Ectodermal cell (in vitro differentiated cells): ENCODE data around the gene RANGAP1.
"Not testable (repeated sequence)": the region's sequence is repeated elsewhere in the genome, so short reads cannot be mapped to it uniquely, and the experiment has no call there.

Experiments
- H3K27ac ChIP-seq: 2 replicates; pipeline ENCODE4 v1.7.0; 2013; ENCODE audit warnings: mild to moderate bottlenecking, low read depth, low read length; ENCODE audit not compliant: insufficient read depth, poor library complexity, severe bottlenecking
- H3K27me3 ChIP-seq: 2 replicates; pipeline ENCODE4 v1.7.0; 2013; ENCODE audit warnings: mild to moderate bottlenecking, low read length; ENCODE audit not compliant: insufficient read depth, control insufficient read depth, poor library complexity, severe bottlenecking
- H3K36me3 ChIP-seq: one replicate; pipeline ENCODE4 v1.7.0; 2013; ENCODE audit warnings: low read length; ENCODE audit not compliant: control insufficient read depth, insufficient read depth
- H3K4me1 ChIP-seq: one replicate; pipeline ENCODE4 v1.7.0; 2013; ENCODE audit warnings: low read length; ENCODE audit not compliant: control insufficient read depth, insufficient read depth
- H3K4me3 ChIP-seq: 2 replicates; pipeline ENCODE4 v1.7.0; 2013; ENCODE audit warnings: low read depth, low read length, control low read depth; ENCODE audit not compliant: insufficient read depth
- H3K9me3 ChIP-seq: 2 replicates; pipeline ENCODE4 v1.7.0; 2013; ENCODE audit warnings: mild to moderate bottlenecking, low read length, moderate library complexity; ENCODE audit not compliant: control insufficient read depth
- WGBS, 2 experiments: methylation state at CpG; one replicate each; pipeline ENCODE4 v1.1.7; 2013; ENCODE audit warnings: missing lambda C conversion rate in 2 of 2; 5-methylcytosine and 5-hydroxymethylcytosine counted together

The RANGAP1 gene

DNA sequence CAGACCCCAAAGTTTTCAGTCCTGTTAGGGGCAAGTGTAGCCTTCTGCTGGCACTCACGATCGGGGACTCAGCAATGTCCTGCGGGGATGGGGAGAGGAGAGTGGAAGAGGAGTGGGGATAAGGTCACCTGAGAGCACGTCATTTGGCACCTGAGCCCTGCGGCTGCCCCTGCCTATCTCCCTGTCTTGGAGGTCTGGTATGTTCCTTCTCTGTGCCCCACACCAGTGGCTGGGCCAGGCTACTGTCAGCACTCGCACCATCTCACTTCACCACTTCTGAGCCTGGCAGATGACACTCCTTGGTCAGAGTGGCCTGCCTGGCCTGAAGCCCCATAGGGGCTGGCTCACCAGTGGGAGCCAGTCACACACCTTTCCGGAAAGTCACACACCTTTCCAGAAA lies 25.1 kb downstream of the RANGAP1 start:
- Histone ChIP-seq H3K9me3 (no peaks in the 10 kb centered on the region), H3K4me3 (no peak overlapping the region), H3K27ac (no peak overlapping the region), H3K4me1 (peaks cover 8% of the 10 kb centered on the region), H3K36me3 (peaks cover 72% of the 10 kb centered on the region), H3K27me3 (no peaks in the 10 kb centered on the region)
- WGBS, 2 experiments: 96% methylated on average over 7 of the region's 7 CpGs

DNA sequence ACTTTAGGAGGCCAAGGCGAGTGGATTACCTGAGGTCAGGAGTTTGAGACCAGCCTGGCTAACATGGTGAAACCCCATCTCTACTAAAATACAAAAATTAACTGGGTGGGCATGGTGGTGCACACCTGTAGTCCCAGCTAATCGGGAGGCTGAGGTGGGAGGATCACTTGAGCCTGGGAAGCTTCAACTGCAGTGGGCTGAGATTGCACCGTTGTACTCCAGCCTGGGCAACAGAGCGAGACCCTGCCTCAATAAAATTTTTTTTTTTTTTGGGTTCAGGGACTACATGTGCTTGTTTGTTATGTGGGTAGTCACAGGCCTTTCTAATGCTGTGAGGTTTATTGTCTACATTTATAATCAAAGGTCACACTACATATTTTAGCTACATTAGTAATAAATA lies 26.2 kb downstream of the RANGAP1 start:
- H3K36me3 ChIP-seq: peaks cover 72% of the 10 kb centered on the region
- H3K27me3 ChIP-seq, H3K27ac ChIP-seq, H3K9me3 ChIP-seq, H3K4me3 ChIP-seq, H3K4me1 ChIP-seq: not testable (repeated sequence)
- 91 to 96% methylated on average over 4 of the region's 4 CpGs for WGBS, 2 experiments

DNA sequence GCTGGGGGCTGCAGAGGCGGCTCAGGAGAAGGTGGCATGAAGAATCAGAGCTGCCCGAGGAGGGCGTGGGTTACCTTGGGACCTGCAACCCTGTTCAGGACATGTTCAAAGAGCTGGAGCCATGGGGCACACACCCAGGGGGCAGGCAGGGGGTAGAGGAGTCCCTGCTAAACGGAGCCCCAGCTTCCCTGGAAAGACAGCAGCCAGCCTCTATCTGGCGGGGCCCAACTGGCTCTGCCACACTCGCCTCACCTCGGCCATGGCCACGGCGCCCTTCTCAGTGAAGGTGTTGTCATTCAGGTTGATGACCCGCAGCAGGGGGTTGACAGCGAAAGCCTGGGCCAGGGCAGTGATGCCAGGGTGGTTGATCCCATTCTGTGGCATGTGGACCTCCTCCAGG lies 28.3 kb downstream of the RANGAP1 start:
- 93 to 95% methylated on average over 11 of the region's 11 CpGs for WGBS, 2 experiments

DNA sequence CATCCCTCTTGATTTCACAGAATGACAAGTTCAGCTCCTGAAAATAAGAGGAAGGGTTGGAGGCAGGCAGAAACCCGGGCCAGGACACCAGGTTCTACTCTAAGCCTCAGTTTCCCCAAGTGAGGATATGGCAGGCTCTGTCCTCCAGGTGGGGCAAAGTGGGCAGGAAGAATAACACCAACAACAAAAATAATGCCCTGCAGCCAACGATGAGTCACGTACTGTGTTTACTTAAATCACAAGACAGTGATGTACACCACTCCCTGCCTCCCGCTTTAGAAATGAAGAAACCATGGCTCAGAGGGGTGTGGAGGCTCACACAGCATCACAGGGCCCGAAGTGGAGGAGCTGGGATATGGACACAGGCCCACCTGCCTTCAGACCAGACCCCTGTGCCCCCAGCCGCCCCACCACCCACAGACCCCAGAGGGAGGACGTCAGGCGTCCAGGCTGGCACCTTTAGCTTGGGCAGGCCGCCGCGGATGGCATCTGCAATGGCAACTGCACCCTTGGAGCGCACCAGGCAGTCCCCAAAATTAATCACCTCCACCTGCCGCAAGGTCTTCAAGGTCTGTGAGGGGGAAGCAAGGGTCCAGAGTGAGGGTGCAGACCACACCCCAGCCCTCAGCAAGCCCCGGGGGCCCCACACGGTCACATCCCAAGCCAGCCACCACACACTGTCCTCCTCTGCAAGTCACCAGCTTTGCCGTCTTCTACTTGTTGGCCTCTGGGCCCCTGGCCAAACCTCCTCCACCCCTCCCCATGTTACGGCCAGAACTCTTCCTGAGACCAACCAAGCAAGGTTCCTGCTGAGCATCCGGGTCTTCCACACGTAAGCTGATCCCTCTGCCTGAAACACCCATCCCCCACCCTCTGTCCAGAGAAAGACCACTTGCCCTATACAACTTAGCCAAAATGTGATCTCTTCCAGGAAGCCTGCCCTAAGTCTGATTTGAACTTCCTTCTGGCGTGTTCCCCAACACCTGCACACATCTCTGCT lies 29.4 kb downstream of the RANGAP1 start:
- H3K27ac ChIP-seq: no peak overlapping the region
- no peaks in the 10 kb centered on the region for H3K27me3 ChIP-seq
- WGBS, 2 experiments: 82 to 83% methylated on average over 20 of the region's 20 CpGs
- H3K4me1 ChIP-seq: peaks cover 8% of the 10 kb centered on the region
- peaks cover 65% of the 10 kb centered on the region for H3K36me3 ChIP-seq
- H3K4me3 ChIP-seq: no peak overlapping the region
- H3K9me3 ChIP-seq: no peaks in the 10 kb centered on the region

More for the DNA sequence above, 28.3 kb downstream of the RANGAP1 start:
- Histone ChIP-seq H3K4me3 (no peak overlapping the region), H3K27ac (no peak overlapping the region), H3K36me3 (peaks cover 74% of the 10 kb centered on the region), H3K27me3 (no peaks in the 10 kb centered on the region), H3K4me1 (peaks cover 8% of the 10 kb centered on the region), H3K9me3 (no peaks in the 10 kb centered on the region)

DNA sequence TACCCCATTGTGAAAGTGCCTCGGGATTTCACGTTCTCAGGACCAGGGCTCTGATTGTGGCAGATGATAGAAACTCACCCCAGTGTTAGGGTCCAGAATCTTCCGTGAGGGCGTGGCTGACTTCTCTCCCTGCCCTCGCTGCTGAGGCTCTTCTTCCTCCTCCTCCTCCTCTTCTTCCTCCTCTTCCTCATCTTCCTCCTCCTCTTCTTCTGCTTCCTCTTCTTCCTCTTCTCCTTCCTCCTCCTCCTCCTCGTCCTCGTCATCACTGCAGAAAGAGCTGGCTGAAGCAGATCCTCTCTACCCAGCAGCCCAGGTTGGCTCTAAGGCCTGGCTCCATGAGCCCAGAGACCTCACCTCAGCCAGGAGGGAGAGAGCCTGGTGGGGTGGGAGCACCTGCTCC lies 31.8 kb downstream of the RANGAP1 start:
- H3K36me3 ChIP-seq: peaks cover 64% of the 10 kb centered on the region
- no peak overlapping the region for H3K27ac ChIP-seq
- peaks cover 8% of the 10 kb centered on the region for H3K4me1 ChIP-seq
- no peak overlapping the region for H3K4me3 ChIP-seq
- no peaks in the 10 kb centered on the region for H3K9me3 ChIP-seq
- WGBS, 2 experiments: 94 to 95% methylated on average over 7 of the region's 7 CpGs
- no peaks in the 10 kb centered on the region for H3K27me3 ChIP-seq

DNA sequence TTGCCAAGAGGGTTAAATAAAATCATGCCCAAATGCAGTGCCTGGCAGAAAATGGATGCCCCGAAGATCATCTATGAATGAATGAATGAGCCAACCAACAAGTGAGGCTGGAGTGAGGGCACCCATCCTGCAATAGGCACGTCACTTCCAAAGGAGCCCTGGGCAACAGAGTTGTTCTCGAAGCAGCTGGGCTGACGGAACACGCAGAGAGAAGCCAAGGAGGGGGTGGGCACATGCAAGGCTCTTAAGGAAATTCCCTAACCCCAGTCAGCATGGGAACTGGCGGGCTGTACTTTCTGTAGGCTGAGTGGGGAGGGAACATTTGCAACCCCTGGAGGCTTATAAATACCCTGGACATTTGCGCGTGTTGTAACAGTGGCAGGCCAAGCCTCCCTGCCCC lies 33.6 kb downstream of the RANGAP1 start:
- Histone ChIP-seq H3K27ac (no peak overlapping the region), H3K4me3 (no peak overlapping the region), H3K27me3 (no peaks in the 10 kb centered on the region), H3K4me1 (peaks cover 4% of the 10 kb centered on the region), H3K9me3 (no peaks in the 10 kb centered on the region), H3K36me3 (peaks cover 57% of the 10 kb centered on the region)
- WGBS, 2 experiments: 96 to 97% methylated on average over 8 of the region's 8 CpGs

DNA sequence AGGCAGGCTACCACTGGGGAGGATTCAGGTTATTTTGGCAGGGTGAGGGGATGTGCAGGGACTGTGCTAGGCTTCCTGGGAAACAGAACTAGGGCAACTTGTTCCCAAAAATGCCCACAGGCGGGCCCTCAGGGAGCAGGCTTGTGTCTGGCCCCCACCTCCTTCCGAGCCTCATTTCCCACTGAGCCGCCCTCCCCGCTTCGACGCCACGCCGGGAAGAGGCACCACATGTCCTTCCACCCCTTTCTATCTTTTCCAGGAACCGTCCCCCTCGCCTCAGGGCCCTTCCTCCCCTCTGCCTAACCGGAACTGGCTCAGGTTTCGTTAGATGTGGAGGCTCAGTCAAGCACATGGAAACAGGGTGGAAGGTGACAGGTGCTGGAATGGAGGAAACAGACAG lies 35.9 kb downstream of the RANGAP1 start:
- no peak overlapping the region for H3K4me3 ChIP-seq
- no peaks in the 10 kb centered on the region for H3K4me1 ChIP-seq
- peaks cover 47% of the 10 kb centered on the region for H3K36me3 ChIP-seq
- no peaks in the 10 kb centered on the region for H3K9me3 ChIP-seq
- H3K27me3 ChIP-seq: no peaks in the 10 kb centered on the region
- WGBS, 2 experiments: 95% methylated on average over 12 of the region's 12 CpGs
- no peak overlapping the region for H3K27ac ChIP-seq

DNA sequence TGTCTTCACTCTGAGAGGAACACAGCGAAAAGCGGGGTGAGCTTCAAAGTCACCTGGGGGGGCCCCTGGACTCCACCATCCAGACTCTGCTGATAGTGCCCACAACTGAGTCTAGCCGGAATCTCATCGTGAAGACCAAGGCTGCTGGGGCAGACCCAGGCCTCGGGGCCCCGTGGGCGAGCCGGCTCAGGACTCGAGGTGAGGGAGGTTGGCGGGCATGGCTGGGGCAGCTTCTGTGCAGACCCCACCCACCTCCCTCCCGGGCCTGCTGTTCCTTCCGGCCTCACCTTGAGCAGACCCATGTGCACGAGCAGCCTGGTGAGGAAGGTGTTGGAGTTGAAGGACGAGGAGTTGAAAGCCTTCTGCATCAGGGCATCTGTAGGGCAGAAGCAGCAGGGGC lies 36.5 kb downstream of the RANGAP1 start:
- peaks cover 43% of the 10 kb centered on the region for H3K36me3 ChIP-seq
- H3K27me3 ChIP-seq: no peaks in the 10 kb centered on the region
- no peak overlapping the region for H3K27ac ChIP-seq
- WGBS, 2 experiments: 96 to 97% methylated on average over 14 of the region's 14 CpGs
- H3K9me3 ChIP-seq: no peaks in the 10 kb centered on the region
- H3K4me3 ChIP-seq: no peak overlapping the region
- H3K4me1 ChIP-seq: no peaks in the 10 kb centered on the region

DNA sequence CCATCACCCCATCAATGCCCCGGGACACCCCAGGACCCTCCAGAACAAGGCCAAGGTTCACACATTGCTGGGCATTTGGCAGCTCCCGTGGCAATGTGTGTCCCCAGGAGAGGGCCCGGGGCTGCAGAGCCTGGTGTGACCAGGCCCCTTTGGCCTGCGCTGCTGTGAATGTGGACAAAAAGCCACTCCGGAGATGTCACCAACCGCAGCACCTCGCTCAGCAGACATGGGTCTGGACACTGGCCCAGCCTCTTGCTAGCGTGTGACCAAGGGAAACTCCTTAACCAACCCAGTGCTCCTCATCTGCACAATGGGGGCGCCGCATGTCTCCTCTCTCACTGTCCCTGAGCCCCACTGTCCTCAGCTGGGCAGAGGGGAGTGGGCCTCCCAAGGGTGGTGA lies 37.2 kb downstream of the RANGAP1 start:
- no peaks in the 10 kb centered on the region for H3K4me1 ChIP-seq
- H3K27ac ChIP-seq: no peak overlapping the region
- 95 to 98% methylated on average over 10 of the region's 10 CpGs for WGBS, 2 experiments
- H3K9me3 ChIP-seq: no peaks in the 10 kb centered on the region
- no peak overlapping the region for H3K4me3 ChIP-seq
- H3K27me3 ChIP-seq: no peaks in the 10 kb centered on the region
- H3K36me3 ChIP-seq: peaks cover 43% of the 10 kb centered on the region

DNA sequence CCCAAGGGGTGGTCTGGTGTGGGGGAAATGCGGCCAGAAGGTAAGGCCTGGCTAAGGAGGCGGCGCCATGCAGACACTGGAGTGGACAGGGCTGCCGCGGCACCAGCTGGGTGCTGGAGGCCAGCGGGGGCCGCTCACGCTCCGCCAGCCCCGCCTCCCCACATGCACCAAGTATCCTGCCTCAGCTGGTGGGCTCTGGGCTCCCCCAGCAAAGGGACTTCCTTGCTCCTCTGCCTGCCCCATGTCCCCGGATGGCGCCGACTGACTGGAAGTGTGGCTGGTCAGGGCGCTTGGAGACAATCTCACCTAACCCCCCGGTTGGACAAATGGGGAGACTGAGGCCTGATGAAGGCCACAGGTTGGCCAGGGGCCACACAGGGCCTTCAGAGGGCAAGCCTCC lies 37.7 kb downstream of the RANGAP1 start:
- no peaks in the 10 kb centered on the region for H3K9me3 ChIP-seq
- no peak overlapping the region for H3K4me3 ChIP-seq
- H3K36me3 ChIP-seq: peaks cover 39% of the 10 kb centered on the region
- no peaks in the 10 kb centered on the region for H3K4me1 ChIP-seq
- WGBS, 2 experiments: 96 to 97% methylated on average over 15 of the region's 15 CpGs
- no peaks in the 10 kb centered on the region for H3K27me3 ChIP-seq
- H3K27ac ChIP-seq: no peak overlapping the region
